ENCODE data around the gene MECR.

MECR gene

GRCh38 chr1:29255134-29255666 is 24.5 kb upstream of the MECR start:
- no peak for DNase-seq (ENCODE audit: low read depth in 2 of 2)

- DNase-seq (ENCODE audit: low read depth in 2 of 2) = no peak
Measured at GRCh38 chr1:29254346-29254745, 23.6 kb upstream of the MECR start.

GRCh38 chr1:29253180-29253579 is 22.4 kb upstream of the MECR start:
- DNase-seq (ENCODE audit: low read depth in 2 of 2) = no peak

GRCh38 chr1:29251164-29252124 is 20.7 kb upstream of the MECR start:
- DNase-seq (ENCODE audit: low read depth in 2 of 2) = no peak

GRCh38 chr1:29249951-29250581 is 19.3 kb upstream of the MECR start:
- DNase-seq (ENCODE audit: low read depth in 2 of 2) = no peak

- DNase-seq (ENCODE audit: low read depth in 2 of 2) = no peak
Measured at GRCh38 chr1:29249170-29249691, 18.5 kb upstream of the MECR start.

GRCh38 chr1:29248409-29248808 is 17.7 kb upstream of the MECR start:
- DNase-seq (ENCODE audit: low read depth in 2 of 2) = no peak

GRCh38 chr1:29247571-29248273 is 17.0 kb upstream of the MECR start:
- no peak for DNase-seq (ENCODE audit: low read depth in 2 of 2)

- DNase-seq (ENCODE audit: low read depth in 2 of 2) = no peak
Measured at GRCh38 chr1:29247044-29247443, 16.3 kb upstream of the MECR start.

GRCh38 chr1:29245876-29246275 is 15.1 kb upstream of the MECR start:
- no peak for DNase-seq (ENCODE audit: low read depth in 2 of 2)

GRCh38 chr1:29245261-29245660 is 14.5 kb upstream of the MECR start:
- DNase-seq (ENCODE audit: low read depth in 2 of 2) = no peak

- DNase-seq (ENCODE audit: low read depth in 2 of 2) = no peak
Measured at GRCh38 chr1:29243871-29244200, 13.1 kb upstream of the MECR start.

GRCh38 chr1:29243023-29243870 is 12.5 kb upstream of the MECR start:
- DNase-seq (ENCODE audit: low read depth in 2 of 2) = no peak

- DNase-seq (ENCODE audit: low read depth in 2 of 2) = no peak
Measured at GRCh38 chr1:29240986-29241385, 10.3 kb upstream of the MECR start.

- DNase-seq (ENCODE audit: low read depth in 2 of 2) = no peak
Measured at GRCh38 chr1:29240400-29240837, 9.7 kb upstream of the MECR start.

GRCh38 chr1:29239142-29239541 is 8.4 kb upstream of the MECR start:
- no peak for DNase-seq (ENCODE audit: low read depth in 2 of 2)

GRCh38 chr1:29238620-29239002 is 7.9 kb upstream of the MECR start:
- no peak for DNase-seq (ENCODE audit: low read depth in 2 of 2)

GRCh38 chr1:29237852-29238619 is 7.3 kb upstream of the MECR start:
- DNase-seq (ENCODE audit: low read depth in 2 of 2) = no peak

- no peak for DNase-seq (ENCODE audit: low read depth in 2 of 2)
Measured at GRCh38 chr1:29237129-29237821, 6.5 kb upstream of the MECR start.

GRCh38 chr1:29236712-29237128 is 6.0 kb upstream of the MECR start:
- no peak for DNase-seq (ENCODE audit: low read depth in 2 of 2)

Measured in stimulated activated CD8-positive, alpha-beta memory T cell treated with anti-CD3 and anti-CD28 coated beads, Interleukin-15, amount 100 ng/mL, for 4 hours (primary cell).